HuH-7 (cell line): ENCODE measurements around the gene RIPOR2.

Source experiments
- DNase-seq: peaks from one replicate; pipeline ENCODE4 v3.0.0; 2011; ENCODE audit warnings: low spot score

RIPOR2 gene

DNA sequence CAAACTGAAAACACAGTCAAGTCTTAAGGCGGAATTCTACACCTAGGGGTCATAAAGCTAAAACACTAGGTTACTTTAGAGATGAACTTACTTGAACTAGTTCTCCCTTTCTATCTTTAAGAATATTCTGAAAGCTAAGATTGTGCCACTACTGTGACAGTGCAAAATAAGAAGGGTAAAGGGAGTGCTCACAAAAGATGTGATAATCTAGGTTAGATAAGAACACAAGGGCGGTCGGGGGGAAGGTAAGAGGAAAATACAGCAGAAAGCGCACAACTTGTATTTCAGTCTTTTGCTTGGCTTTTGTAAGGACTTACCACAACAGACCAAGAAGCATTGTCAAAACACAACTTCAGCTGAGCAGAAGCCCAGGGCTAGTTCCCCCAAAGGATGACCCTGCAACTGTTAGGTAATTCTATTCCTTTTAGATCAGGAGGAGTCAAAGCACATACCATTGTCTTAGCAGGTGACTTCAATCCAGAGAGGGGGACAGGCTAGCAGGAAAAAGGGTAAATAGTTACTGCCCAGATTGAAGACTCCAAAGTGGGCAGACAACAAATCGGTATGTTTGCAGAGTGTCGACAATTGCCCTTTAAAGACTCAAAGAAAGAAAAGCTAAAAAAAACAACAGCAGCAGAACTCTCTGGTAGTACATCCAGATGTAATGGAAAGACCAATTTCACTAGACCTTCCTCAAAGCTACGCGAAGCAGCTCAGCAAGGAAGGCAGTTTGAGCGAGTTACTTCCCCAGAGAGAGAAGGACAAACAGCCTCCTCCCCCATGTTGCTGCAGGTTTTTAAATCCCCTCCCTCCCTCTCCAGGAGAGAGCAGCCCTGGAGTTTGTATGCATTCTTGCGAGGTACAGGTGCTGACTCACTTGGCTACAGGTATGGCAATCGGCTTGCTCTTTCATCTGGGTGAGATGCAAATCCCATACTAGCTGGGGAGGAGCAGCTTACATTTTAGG, 59.0 kb downstream of the RIPOR2 start:
- no peak for DNase-seq

GRCh38 chr6:24875534-24875901, 60.2 kb downstream of the RIPOR2 start:
- DNase-seq, result no peak

- no peak for DNase-seq
Measured at GRCh38 chr6:24874776-24875533, 60.8 kb downstream of the RIPOR2 start.

DNA sequence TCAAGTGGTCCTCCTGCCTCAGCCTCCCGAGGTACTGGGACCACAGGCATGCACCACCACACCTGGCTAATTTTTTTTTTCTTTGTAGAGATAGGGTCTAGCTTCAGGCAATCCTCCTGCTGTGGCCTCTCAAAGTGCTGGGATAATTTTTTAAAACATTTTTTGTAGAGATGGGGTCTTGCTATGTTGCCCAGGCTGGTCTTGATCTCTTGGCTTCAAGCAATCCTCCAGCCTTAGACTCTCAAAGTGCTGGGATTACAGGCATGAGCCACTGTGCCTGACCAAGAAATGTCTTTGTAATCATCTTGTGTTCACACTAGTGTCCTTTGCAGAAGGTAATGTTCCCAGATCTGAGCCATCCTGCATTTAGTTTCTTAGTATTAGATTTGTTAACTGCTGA, 61.6 kb downstream of the RIPOR2 start:
- no peak for DNase-seq

GRCh38 chr6:24872779-24873178, 63.0 kb downstream of the RIPOR2 start:
- DNase-seq, result no peak

- DNase-seq, result no peak
Measured at GRCh38 chr6:24868765-24869164, 67.0 kb downstream of the RIPOR2 start.

DNA sequence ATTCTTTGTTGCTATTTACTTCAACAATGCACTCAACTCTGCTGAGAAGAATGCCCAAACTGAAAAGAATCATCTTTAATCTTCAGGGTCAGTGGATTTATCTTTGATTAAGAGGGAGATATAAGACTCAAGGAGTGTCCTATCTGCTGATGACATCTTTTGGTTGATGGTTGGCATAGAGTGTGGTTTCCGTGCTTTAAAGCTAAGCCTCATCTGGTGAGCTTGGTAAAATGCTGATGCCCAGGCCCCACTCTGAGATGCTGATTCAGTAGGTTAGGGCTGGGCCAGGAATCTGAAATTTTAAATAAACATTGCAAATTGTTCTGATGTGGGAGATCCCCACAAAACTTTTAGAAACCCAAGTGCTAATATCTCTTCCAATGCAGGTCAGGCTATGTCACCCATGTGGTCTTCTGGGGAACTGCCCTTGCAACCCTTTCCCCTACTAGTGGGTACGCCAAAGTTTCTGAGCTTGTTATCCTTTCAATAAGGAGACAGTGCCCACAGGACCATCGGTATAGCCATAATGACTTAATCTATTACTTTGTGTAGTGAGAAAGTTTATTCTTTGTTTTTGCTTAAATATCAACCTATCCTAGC, 68.6 kb downstream of the RIPOR2 start:
- DNase-seq, result no peak

DNA sequence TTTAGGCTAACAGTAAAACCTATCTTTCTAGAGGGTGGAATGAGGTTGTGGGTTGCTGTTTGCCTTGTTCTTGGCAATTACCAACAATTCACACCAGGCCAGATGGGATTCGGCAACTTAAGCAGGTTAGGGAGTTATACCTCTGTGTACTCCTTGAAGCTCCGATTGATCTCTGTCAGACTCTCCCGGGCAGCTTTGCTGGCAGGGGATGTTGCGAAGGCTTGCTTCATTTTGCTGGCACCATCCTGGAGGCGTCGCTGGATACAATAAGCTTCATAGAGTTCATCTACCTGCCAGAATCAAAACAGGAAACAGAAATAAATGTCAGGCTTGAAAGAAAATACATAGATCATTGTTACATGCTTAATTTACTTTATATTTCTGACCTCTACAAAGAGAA, 70.6 kb downstream of the RIPOR2 start:
- DNase-seq, result no peak

DNA sequence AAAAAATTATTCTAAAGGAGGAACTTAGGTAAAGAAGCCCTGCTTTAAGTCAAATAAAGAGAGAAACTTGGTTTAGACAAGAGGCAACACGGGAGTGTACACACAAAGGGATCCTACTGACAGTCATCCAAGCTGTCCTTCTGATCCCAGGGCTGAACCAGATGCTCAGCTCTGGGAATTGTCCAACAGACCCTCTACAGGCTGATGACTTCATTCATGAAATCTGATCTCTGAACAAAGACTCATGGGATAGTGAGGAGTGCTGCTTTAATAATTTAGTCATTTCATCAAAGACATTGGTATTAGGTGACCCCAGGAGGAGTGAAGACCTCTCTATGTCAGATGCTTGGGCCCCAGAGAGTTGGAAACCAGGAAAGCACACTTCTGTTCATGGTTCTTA, 71.4 kb downstream of the RIPOR2 start:
- no peak for DNase-seq

- DNase-seq, result no peak
Measured at GRCh38 chr6:24861934-24862333, 73.8 kb downstream of the RIPOR2 start.

DNA sequence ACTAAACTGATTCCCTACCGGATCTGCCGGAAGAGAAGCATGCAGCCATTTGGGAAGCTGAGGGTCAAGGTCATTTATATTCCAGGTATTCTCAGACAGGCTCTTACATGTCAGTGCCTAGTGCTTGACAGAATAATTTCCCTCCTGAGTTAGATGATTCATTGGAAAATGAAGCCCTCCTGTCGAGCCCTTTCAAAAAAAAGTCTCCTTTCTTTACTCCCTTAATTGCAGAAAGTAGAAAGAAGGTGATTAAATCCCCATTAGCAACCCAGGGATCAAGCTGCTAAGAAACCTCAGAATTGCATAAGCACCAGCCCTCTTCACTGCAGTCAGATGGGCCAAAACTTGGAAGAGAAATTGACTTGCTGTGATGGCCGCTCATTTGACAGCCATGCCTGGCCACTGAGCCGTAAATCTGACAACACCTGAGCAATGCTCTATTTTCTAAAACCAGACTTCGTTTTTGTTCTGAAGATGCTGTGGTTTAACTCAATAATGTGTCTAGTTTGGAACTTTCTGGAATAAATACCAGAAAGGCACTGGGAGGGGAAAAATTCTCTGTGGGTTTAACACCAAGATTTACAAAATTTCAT, 76.1 kb downstream of the RIPOR2 start:
- no peak for DNase-seq

DNA sequence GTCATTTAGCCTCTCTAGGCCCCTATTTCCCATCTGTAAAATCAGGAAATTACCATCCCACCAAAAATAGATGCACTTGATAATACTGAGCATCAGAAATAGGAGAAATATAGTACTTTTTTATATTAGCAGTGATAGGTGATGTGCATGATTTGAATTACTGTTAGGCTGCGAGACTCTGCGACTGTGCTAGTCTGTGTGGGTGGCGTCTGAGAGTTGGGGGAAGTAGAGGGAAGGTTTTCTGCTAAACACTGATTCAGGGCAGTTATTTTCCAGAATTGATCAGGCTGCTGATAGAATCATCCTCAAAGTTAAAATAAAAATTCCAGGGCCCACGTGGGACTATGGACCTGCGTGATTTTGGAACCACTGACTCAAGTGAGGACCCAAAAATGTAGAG, 76.6 kb downstream of the RIPOR2 start:
- DNase-seq, result no peak

DNA sequence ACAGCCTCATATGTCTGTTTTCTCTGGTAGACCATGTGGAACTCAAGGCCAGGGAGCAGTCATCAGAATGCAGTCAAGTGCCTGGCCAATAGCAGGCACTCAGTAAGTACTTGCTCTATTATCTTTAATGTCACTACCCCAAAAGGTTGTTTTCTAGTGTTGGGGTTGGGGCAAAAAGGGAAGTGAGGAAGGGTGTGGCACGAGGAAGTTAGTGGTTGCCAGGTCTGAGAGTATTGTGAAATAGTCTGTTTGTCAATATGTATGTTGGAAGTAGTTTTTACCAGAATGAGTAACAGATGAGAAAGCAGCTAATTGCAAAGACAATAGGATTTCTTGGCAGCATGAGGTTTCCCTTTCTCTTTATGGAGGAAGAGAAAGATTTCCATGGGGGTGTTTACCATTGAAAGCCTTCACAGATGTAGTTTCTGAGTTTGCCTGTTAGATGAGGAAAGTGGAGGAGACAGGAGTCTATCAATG, 77.5 kb downstream of the RIPOR2 start:
- no peak for DNase-seq

- no peak for DNase-seq
Measured at GRCh38 chr6:24856901-24857670, 78.7 kb downstream of the RIPOR2 start.

DNA sequence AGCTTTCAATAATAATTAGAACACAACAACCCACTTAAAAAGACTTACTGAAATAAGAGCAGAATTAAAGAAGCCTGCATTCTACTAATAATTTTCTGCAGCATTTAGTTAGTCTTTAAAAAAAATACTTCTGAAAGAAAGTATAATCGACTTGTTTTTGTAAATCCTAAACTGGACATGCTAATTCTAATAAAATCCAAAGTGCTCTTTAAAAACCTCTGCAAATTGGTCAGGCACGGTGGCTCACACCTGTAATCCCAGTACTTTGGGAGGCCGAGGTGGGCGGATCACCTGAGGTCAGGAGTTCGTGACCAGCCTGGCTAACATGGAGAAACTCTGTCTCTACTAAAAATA, 79.5 kb downstream of the RIPOR2 start:
- no peak for DNase-seq

- DNase-seq, result peak; percentile 45
Measured at GRCh38 chr6:24855395-24856245, 80.1 kb downstream of the RIPOR2 start.

DNA sequence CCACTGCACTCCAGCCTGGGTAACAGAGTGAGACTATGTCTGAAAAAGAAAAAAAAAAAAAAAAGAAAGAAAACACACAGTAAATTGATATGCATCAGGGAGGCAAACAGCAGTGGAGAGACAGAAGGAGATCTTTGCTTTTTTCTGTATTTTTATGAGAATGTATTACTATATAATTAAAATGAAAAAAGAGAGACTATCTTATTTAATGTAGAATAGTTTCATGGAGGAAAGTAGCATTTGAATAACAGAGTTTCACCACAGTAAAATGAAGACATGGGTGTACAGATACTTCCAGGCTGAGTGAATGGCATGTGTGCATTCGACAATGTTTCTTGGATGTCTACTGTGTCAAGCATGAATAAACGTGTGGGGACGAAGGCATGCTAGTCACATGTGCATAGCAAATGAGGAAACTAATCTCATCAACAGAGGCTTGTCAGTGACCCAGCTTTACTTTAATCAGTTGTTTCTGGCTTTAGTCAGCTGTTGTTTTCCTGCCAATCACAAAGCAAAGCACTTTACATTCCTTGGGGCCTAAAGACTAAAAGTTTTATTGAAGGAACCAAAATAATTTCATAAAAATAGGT, 81.6 kb downstream of the RIPOR2 start:
- DNase-seq, result no peak

DNA sequence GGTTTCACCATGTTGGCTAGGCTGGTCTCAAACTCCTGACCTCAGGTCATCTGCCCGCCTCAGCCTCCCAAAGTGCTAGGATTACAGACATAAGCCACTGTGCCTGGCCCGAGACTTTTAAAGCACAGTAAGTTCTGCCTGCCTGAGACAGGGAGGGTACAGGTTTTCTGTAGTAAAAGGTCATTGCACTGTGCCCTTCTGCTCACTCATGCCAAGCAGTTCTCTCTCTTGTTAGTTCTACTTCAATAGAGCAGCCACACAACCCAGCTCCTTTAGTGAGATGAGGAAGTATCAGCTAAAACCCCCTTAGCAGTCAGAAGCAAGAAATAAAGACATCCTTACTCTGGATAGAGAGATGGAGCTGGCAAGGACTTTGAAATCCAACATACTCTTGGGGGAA, 84.7 kb downstream of the RIPOR2 start:
- no peak for DNase-seq

DNA sequence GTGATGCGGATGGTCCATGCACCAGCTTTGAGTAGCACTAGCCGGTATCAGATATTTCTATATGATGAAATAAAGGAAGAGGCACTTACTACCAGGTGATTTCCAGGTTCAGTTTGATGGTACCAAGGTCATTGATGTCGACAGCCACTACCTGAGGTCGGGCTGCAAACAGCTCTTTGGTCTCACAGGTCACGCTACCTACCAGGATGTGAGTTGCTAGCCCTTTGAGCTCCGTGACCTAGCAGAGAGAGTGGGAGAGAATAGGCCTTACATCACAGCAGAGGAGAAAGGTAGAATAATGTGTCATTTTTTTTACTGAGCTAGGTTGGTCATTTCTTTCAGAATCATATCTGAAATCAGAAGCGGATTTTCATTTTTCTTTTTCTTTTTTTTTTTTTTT, 86.0 kb downstream of the RIPOR2 start:
- DNase-seq, result no peak

DNA sequence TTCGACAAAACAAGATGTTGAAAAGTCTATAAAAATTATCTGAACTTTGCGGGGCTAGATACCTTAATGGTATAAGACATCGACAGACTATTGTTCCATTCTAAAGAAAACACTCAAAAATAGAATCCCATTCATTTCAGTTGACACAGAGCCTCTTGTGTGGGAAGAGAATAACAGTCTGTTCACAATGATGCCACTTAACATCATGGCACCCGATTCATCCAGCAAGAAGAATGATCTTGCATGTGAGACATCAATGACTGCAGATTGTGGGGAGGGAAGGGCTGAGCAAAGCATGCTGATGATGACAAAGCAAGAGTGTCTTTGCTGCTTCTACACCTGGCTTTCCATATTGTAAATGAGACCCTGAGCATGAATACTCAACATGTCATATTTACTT, 87.3 kb downstream of the RIPOR2 start:
- DNase-seq, result no peak
